Endodermal cell (in vitro differentiated cells): ENCODE results near the gene CRYL1. TPM values are rescaled to one million over a fixed set of nuclear protein-coding genes. Genes with fewer than 3 reads are reported as not detected.
A peak's percentile ranks its signal among the peaks of the same experiment; 100 is the strongest.

Experiments
- DNase-seq: peaks from one replicate; pipeline ENCODE4 v3.0.0-alpha.2; 2017
- H3K27ac ChIP-seq: 2 replicates; pipeline ENCODE4 v1.5.1; 2013; ENCODE audit warnings: mild to moderate bottlenecking, low read depth, low read length, moderate library complexity
- H3K27me3 ChIP-seq: 2 replicates; pipeline ENCODE4 v1.6.1; 2013; ENCODE audit warnings: mild to moderate bottlenecking, low read length, moderate library complexity; ENCODE audit not compliant: insufficient read depth, control insufficient read depth, poor library complexity, severe bottlenecking
- H3K36me3 ChIP-seq: 2 replicates; pipeline ENCODE4 v1.7.0; 2013; ENCODE audit warnings: mild to moderate bottlenecking, low read length, moderate library complexity; ENCODE audit not compliant: control insufficient read depth, insufficient read depth
- H3K4me1 ChIP-seq: one replicate; pipeline ENCODE4 v1.7.0; 2013; ENCODE audit warnings: low read length; ENCODE audit not compliant: control insufficient read depth, insufficient read depth
- H3K4me3 ChIP-seq: 2 replicates; pipeline ENCODE4 v1.5.1; 2013; ENCODE audit warnings: mild to moderate bottlenecking, low read length, moderate library complexity
- H3K9ac ChIP-seq: 2 replicates; pipeline ENCODE4 v1.6.1; 2013; ENCODE audit warnings: mild to moderate bottlenecking, low read length, moderate library complexity; ENCODE audit not compliant: poor library complexity, severe bottlenecking; ENCODE audit errors: extremely low read depth
- H3K9me3 ChIP-seq: 2 replicates; pipeline ENCODE4 v1.6.1; 2013; ENCODE audit warnings: mild to moderate bottlenecking, low read length, moderate library complexity; ENCODE audit not compliant: control insufficient read depth
- H3K27ac Mint-ChIP-seq: 2 replicates; pipeline ENCODE4 v1.8.0; 2020; ENCODE audit warnings: mixed read lengths
- H3K27me3 Mint-ChIP-seq: 2 replicates; pipeline ENCODE4 v1.8.0; 2021; ENCODE audit warnings: mild to moderate bottlenecking, mixed read lengths; ENCODE audit not compliant: insufficient read depth
- H3K36me3 Mint-ChIP-seq: 2 replicates; pipeline ENCODE4 v1.8.0; 2020; ENCODE audit warnings: low read depth, mixed read lengths
- H3K4me1 Mint-ChIP-seq: 2 replicates; pipeline ENCODE4 v1.8.0; 2020; ENCODE audit warnings: mixed read lengths
- H3K4me3 Mint-ChIP-seq: 2 replicates; pipeline ENCODE4 v1.8.0; 2020; ENCODE audit warnings: mild to moderate bottlenecking, moderate library complexity, mixed read lengths
- H3K9me3 Mint-ChIP-seq: 2 replicates; pipeline ENCODE4 v1.8.0; 2020; ENCODE audit warnings: mild to moderate bottlenecking, mixed read lengths
- WGBS, 2 experiments: methylation state at CpG; one replicate each; pipeline versions ENCODE4 v1.1.5 to v1.1.7; 2013; ENCODE audit warnings: missing lambda C conversion rate in 2 of 2, mixed read lengths in 1 of 2; ENCODE audit not compliant: insufficient coverage in 1 of 2, insufficient read length in 1 of 2; 5-methylcytosine and 5-hydroxymethylcytosine counted together
- total RNA-seq, 2 donors: library from RNA; stranded (reverse); fragmentation: NEBNext Ultra II Directional in 1 of 2; extraction: Animal tissue kit (Norgen Biotek cat#: 25700) in 1 of 2; gene quantifications; 2 replicates in 1 of 2; 3 replicates in 1 of 2; pipeline ENCODE4 v1.2.1, GENCODE V29; 2021
- TF ChIP-seq, protein P1 (sequence below): fragments of 200-600 bp; sonication (generic); conservative IDR thresholded peaks from 2 replicates; pipeline ENCODE4 v1.5.0; 2021; ENCODE audit warnings: antibody characterized with exemption, mild to moderate bottlenecking

The CRYL1 gene
- total RNA-seq, 2 donors from 2014 or later, result 1.7 to 4.1 TPM

- no peaks in the 10 kb centered on the region for H3K27me3 ChIP-seq
- Mint-ChIP-seq H3K9me3 (no peaks in the 10 kb centered on the region), H3K4me3 (no peak overlapping the region), H3K27me3 (no peaks in the 10 kb centered on the region), H3K4me1 (peaks cover 12% of the 10 kb centered on the region), H3K36me3 (no peaks in the 10 kb centered on the region), H3K27ac (no peak overlapping the region)
- no peaks in the 10 kb centered on the region for H3K36me3 ChIP-seq
- H3K4me3 ChIP-seq, result no peak overlapping the region
- no peaks in the 10 kb centered on the region for H3K9me3 ChIP-seq
- H3K4me1 ChIP-seq, result no peaks in the 10 kb centered on the region
- DNase-seq, result no peak
- no peak overlapping the region for H3K27ac ChIP-seq
- no peak overlapping the region for H3K9ac ChIP-seq
- TF ChIP-seq, protein P1, sequence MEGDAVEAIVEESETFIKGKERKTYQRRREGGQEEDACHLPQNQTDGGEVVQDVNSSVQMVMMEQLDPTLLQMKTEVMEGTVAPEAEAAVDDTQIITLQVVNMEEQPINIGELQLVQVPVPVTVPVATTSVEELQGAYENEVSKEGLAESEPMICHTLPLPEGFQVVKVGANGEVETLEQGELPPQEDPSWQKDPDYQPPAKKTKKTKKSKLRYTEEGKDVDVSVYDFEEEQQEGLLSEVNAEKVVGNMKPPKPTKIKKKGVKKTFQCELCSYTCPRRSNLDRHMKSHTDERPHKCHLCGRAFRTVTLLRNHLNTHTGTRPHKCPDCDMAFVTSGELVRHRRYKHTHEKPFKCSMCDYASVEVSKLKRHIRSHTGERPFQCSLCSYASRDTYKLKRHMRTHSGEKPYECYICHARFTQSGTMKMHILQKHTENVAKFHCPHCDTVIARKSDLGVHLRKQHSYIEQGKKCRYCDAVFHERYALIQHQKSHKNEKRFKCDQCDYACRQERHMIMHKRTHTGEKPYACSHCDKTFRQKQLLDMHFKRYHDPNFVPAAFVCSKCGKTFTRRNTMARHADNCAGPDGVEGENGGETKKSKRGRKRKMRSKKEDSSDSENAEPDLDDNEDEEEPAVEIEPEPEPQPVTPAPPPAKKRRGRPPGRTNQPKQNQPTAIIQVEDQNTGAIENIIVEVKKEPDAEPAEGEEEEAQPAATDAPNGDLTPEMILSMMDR, result no peak
- 74 to 82% methylated on average over 5 to 6 of the region's 6 CpGs for WGBS, 2 experiments
Measured at GRCh38 chr13:20465218-20465879, 60.3 kb downstream of the CRYL1 start.

DNA sequence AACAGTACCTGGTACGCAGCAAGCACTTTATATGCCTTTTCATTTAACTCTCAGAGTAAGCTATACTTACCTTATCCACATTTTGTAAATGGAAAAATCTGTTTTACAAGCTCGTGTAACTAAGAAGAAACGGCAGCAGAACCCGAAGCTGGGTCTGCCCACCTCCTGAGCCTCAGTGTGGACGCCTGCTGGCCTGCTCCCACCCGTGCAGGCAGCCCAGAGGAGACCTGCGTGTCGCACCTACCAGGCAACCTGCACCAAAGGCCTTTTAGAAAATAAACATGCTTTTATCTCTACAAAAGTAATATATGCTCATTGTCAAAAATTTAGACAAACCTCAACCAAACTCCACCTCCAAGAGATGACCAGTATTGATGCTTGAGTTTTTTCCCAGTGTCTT lies 62.7 kb downstream of the CRYL1 start:
- TF ChIP-seq, protein P1, result peak; percentile 36
- H3K27me3 Mint-ChIP-seq, result no peaks in the 10 kb centered on the region
- H3K27me3 ChIP-seq, result no peaks in the 10 kb centered on the region
- H3K4me3 Mint-ChIP-seq, result no peak overlapping the region
- H3K4me1 ChIP-seq, result no peaks in the 10 kb centered on the region
- no peak for DNase-seq
- H3K9me3 ChIP-seq, result no peaks in the 10 kb centered on the region
- H3K4me3 ChIP-seq, result no peak overlapping the region
- H3K36me3 ChIP-seq, result no peaks in the 10 kb centered on the region
- peaks cover 10% of the 10 kb centered on the region for H3K4me1 Mint-ChIP-seq
- no peak overlapping the region for H3K27ac Mint-ChIP-seq
- 70 to 100% methylated on average over 1 to 8 of the region's 8 CpGs for WGBS, 2 experiments
- H3K9me3 Mint-ChIP-seq, result no peaks in the 10 kb centered on the region
- no peak overlapping the region for H3K9ac ChIP-seq
- no peak overlapping the region for H3K27ac ChIP-seq
- H3K36me3 Mint-ChIP-seq, result no peaks in the 10 kb centered on the region

GRCh38 chr13:20462533-20462915 lies 63.1 kb downstream of the CRYL1 start:
- TF ChIP-seq, protein P1, result no peak
- H3K36me3 Mint-ChIP-seq, result no peaks in the 10 kb centered on the region
- no peak overlapping the region for H3K27ac Mint-ChIP-seq
- no peak overlapping the region for H3K4me3 Mint-ChIP-seq
- Histone ChIP-seq H3K9ac (no peak overlapping the region), H3K27me3 (no peaks in the 10 kb centered on the region), H3K9me3 (no peaks in the 10 kb centered on the region), H3K27ac (no peak overlapping the region), H3K4me3 (no peak overlapping the region), H3K36me3 (no peaks in the 10 kb centered on the region), H3K4me1 (no peaks in the 10 kb centered on the region)
- H3K27me3 Mint-ChIP-seq, result no peaks in the 10 kb centered on the region
- DNase-seq, result no peak
- H3K9me3 Mint-ChIP-seq, result no peaks in the 10 kb centered on the region
- peaks cover 10% of the 10 kb centered on the region for H3K4me1 Mint-ChIP-seq
- 71% methylated on average over 6 of the region's 6 CpGs for WGBS, 2 experiments
